GM12872 (cell line): Measurements from ENCODE around the gene ESR2.

Experiments used
- CTCF ChIP-seq: IDR thresholded peaks from 3 replicates; pipeline ENCODE4 v1.5.1; 2011; ENCODE audit warnings: low read depth, mild to moderate bottlenecking, low read length, moderate library complexity; ENCODE audit not compliant: insufficient read depth

Gene ESR2

GRCh38 chr14:64281805-64282204, 12.4 kb downstream of the ESR2 start:
- no peak for TF ChIP-seq CTCF

- no peak for TF ChIP-seq CTCF
These were observed 14.2 kb downstream of the ESR2 start for GRCh38 chr14:64279704-64280668.

- no peak for TF ChIP-seq CTCF
These were observed 15.7 kb downstream of the ESR2 start for GRCh38 chr14:64278458-64278857.

- no peak for TF ChIP-seq CTCF
These were observed 22.2 kb downstream of the ESR2 start for GRCh38 chr14:64272019-64272418.

GRCh38 chr14:64266239-64266638, 27.9 kb downstream of the ESR2 start:
- TF ChIP-seq CTCF: no peak

- no peak for TF ChIP-seq CTCF
These were observed 28.9 kb downstream of the ESR2 start for GRCh38 chr14:64265222-64265621.

- no peak for TF ChIP-seq CTCF
These were observed 33.8 kb downstream of the ESR2 start for GRCh38 chr14:64260418-64260817.
